KMS-11 (cell line): ENCODE results near the gene GPR61.

Experiments used
- H2AFZ ChIP-seq: fragments of 200-600 bp; sonication (generic); 2 replicates; pipeline ENCODE4 v1.6.1; 2016; ENCODE audit warnings: antibody characterized with exemption, mixed run types, low read depth
- H3K27ac ChIP-seq: fragments of 200-600 bp; sonication (generic); 2 replicates; pipeline ENCODE4 v1.6.1; 2016; ENCODE audit warnings: mild to moderate bottlenecking, mixed run types
- H3K27me3 ChIP-seq: fragments of 200-600 bp; sonication (generic); 2 replicates; pipeline ENCODE4 v1.6.1; 2017; ENCODE audit warnings: mild to moderate bottlenecking, low read depth, mixed run types, moderate library complexity; ENCODE audit not compliant: insufficient read depth
- H3K36me3 ChIP-seq: fragments of 200-600 bp; sonication (generic); 2 replicates; pipeline ENCODE4 v1.6.1; 2017; ENCODE audit warnings: mild to moderate bottlenecking, mixed run types; ENCODE audit not compliant: insufficient read depth
- H3K4me1 ChIP-seq: fragments of 200-600 bp; sonication (generic); 2 replicates; pipeline ENCODE4 v1.6.1; 2016; ENCODE audit warnings: mild to moderate bottlenecking, low read depth, mixed run types; ENCODE audit not compliant: poor library complexity, severe bottlenecking
- H3K4me2 ChIP-seq: fragments of 200-600 bp; sonication (generic); 2 replicates; pipeline ENCODE4 v1.7.0; 2016; ENCODE audit warnings: mild to moderate bottlenecking, mixed run types
- H3K4me3 ChIP-seq: fragments of 200-600 bp; sonication (generic); IDR thresholded peaks from 2 replicates; pipeline ENCODE4 v1.6.1; 2017; ENCODE audit warnings: low read depth, low read length, mixed read lengths; ENCODE audit not compliant: insufficient read depth
- H3K79me2 ChIP-seq: fragments of 200-600 bp; sonication (generic); 2 replicates; pipeline ENCODE4 v1.6.1; 2016; ENCODE audit warnings: low read depth, mixed run types; ENCODE audit not compliant: insufficient read depth
- H3K9ac ChIP-seq: fragments of 200-600 bp; sonication (generic); 2 replicates; pipeline ENCODE4 v1.6.1; 2016; ENCODE audit warnings: mild to moderate bottlenecking, mixed run types
- H4K20me1 ChIP-seq: fragments of 200-600 bp; sonication (generic); 2 replicates; pipeline ENCODE4 v1.6.1; 2016; ENCODE audit warnings: mild to moderate bottlenecking, mixed run types; ENCODE audit not compliant: insufficient read depth
- TF ChIP-seq, protein P1 (sequence below): fragments of 200-600 bp; sonication (generic); conservative IDR thresholded peaks from 2 replicates; pipeline ENCODE4 v1.6.1; 2017; ENCODE audit warnings: low read depth, mild to moderate bottlenecking, antibody characterized with exemption, low read length, moderate library complexity, mixed read lengths

The GPR61 gene

DNA sequence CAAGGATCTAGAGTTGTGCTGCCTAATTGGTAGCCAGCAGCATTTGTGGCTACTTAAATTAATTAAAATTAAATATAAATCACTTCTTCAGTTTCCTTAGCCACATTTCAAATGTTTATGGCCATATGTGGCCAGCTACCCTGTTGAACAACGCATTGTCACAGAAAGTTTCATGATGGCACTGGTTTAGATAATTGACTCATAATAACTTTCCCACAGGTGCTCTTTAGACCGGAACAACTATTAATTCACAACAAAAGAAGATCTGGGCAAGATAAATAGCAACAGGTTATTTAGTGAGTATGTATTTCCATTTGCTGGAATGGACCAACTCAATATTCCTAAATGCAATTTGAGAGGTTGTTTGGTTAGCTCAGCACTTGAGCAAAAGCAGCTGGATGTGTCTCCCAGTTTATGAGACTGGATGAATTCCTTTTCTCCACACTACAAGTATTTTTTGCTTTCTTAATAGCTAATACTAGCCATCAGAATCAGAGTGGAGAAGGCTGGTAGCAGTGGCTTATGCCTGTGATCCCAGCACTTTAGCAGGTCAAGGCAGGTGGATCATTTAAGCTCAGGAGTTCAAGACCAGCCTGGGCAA, 26.5 kb upstream of the GPR61 start:
- Histone ChIP-seq H3K4me1 (peaks cover 7% of the 10 kb centered on the region), H3K4me2 (no peak overlapping the region), H3K36me3 (no peaks in the 10 kb centered on the region), H3K9ac (no peak overlapping the region), H3K27ac (no peak overlapping the region), H3K79me2 (no peaks in the 10 kb centered on the region), H4K20me1 (no peaks in the 10 kb centered on the region), H3K27me3 (no peaks in the 10 kb centered on the region; the same call in 1 of the 2 replicates), H2AFZ (no peak overlapping the region), H3K4me3 (no peak overlapping the region)
- TF ChIP-seq, protein P1, sequence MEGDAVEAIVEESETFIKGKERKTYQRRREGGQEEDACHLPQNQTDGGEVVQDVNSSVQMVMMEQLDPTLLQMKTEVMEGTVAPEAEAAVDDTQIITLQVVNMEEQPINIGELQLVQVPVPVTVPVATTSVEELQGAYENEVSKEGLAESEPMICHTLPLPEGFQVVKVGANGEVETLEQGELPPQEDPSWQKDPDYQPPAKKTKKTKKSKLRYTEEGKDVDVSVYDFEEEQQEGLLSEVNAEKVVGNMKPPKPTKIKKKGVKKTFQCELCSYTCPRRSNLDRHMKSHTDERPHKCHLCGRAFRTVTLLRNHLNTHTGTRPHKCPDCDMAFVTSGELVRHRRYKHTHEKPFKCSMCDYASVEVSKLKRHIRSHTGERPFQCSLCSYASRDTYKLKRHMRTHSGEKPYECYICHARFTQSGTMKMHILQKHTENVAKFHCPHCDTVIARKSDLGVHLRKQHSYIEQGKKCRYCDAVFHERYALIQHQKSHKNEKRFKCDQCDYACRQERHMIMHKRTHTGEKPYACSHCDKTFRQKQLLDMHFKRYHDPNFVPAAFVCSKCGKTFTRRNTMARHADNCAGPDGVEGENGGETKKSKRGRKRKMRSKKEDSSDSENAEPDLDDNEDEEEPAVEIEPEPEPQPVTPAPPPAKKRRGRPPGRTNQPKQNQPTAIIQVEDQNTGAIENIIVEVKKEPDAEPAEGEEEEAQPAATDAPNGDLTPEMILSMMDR, result no peak

DNA sequence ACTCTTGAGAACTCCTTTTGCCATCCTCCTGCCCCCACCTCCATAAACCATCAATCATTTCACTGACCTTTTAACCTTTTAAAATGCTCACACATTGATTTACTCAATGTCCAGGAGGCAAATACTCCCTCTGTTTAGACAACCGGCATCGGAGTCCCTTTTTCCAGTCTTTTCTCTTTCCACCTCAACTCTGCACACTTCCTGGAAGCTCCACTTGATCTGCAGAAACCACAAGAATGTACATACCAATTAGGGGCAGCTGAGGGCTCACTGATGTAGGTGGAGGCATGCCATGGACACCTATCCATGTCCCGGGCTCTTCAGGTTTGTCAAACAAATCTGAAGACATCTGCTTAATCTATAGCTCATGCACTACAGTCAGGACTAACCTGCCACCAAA, 24.8 kb upstream of the GPR61 start:
- Histone ChIP-seq H2AFZ (no peak overlapping the region), H3K36me3 (no peaks in the 10 kb centered on the region), H3K4me3 (no peak overlapping the region), H3K27me3 (no peaks in the 10 kb centered on the region), H4K20me1 (no peaks in the 10 kb centered on the region), H3K9ac (no peak overlapping the region), H3K27ac (no peak overlapping the region), H3K4me1 (peaks cover 7% of the 10 kb centered on the region), H3K79me2 (no peaks in the 10 kb centered on the region), H3K4me2 (no peak overlapping the region)
- TF ChIP-seq, protein P1, result no peak

DNA sequence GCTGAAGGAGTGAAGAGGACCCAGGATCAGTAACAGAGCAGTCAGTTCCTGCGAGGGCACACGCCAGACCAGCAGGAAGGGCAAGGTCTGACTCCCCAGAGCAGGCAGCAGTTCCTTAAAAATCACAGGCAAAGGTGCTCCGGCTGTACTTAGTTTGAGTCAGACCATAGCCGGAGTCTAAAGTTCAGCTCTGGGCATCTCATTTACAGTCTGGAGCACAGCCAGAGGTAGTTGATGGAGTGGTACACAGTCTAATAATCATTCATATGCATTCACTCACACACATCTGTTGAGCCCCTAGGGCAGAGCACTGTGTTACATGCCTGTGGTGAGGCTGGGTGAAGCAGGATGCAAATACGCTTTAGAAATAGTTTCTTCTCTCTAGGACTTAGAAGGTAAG, 22.8 kb upstream of the GPR61 start:
- TF ChIP-seq, protein P1, result no peak
- Histone ChIP-seq H3K4me2 (no peak overlapping the region), H3K9ac (no peak overlapping the region), H3K4me3 (no peak overlapping the region), H3K4me1 (no peaks in the 10 kb centered on the region), H3K27me3 (no peaks in the 10 kb centered on the region), H3K79me2 (no peaks in the 10 kb centered on the region), H3K36me3 (no peaks in the 10 kb centered on the region), H4K20me1 (no peaks in the 10 kb centered on the region), H3K27ac (no peak overlapping the region), H2AFZ (no peak overlapping the region)

DNA sequence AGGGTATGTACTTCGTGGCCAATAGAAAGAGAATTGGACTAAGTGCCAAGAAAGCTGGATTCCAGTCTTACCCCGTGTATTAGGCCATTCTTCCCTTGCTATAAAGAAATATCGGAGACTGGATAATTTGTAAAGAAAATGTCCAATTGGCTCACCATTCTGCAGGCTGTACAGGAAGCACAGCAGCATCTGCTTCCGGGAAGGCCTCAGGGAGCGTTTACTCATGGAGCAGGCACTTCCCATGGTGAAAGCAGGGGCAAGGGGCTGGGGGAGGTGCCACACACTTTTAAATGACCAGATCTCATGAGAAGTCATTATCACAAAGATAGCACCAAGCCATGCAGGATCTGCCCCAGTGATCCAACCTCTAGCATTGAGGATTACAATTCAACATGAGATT, 22.3 kb upstream of the GPR61 start:
- TF ChIP-seq, protein P1, result no peak
- H3K27me3 ChIP-seq, result no peaks in the 10 kb centered on the region
- no peaks in the 10 kb centered on the region for H3K79me2 ChIP-seq
- no peak overlapping the region for H2AFZ ChIP-seq
- H4K20me1 ChIP-seq, result no peaks in the 10 kb centered on the region
- no peak overlapping the region for H3K9ac ChIP-seq
- H3K4me3 ChIP-seq, result no peak overlapping the region
- H3K27ac ChIP-seq, result no peak overlapping the region
- no peaks in the 10 kb centered on the region for H3K4me1 ChIP-seq
- no peaks in the 10 kb centered on the region for H3K36me3 ChIP-seq
- H3K4me2 ChIP-seq, result no peak overlapping the region
